GM12892 (cell line): Measurements from ENCODE around the gene DAGLB.

ENCODE experiments used
- POLR2AphosphoS5 ChIP-seq: IDR thresholded peaks from 2 replicates; pipeline ENCODE4 v1.6.1; 2011; ENCODE audit warnings: low read depth, low read length, control low read depth
- TAF1 ChIP-seq: IDR thresholded peaks from 2 replicates; pipeline ENCODE4 v1.6.1; 2011; ENCODE audit warnings: low read depth, mild to moderate bottlenecking, control low read depth, low read length, borderline replicate concordance

DNA sequence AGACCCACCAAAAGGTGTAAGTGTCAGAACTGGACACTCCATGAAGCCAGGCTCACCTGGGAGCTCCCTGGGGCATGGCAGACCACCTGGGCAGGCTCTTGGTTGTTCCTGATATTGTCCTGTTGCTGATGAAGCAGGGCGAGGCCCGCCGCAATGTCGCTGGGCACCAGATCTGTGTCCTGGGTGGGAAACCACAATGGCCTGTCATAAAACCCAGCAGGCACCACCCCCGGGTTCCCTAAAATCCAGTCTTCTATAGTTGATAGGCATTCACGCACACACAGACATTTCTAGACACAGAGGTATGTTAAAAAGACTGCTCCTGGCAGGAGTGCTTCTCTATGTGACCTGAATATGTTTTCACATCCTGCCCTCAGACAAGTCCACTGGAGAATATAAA, 15.0 kb downstream of the DAGLB start:
- TF ChIP-seq TAF1, result no peak
- TF ChIP-seq POLR2AphosphoS5, result no peak
